Measurements from ENCODE around the gene SH3BP5L.

DNA sequence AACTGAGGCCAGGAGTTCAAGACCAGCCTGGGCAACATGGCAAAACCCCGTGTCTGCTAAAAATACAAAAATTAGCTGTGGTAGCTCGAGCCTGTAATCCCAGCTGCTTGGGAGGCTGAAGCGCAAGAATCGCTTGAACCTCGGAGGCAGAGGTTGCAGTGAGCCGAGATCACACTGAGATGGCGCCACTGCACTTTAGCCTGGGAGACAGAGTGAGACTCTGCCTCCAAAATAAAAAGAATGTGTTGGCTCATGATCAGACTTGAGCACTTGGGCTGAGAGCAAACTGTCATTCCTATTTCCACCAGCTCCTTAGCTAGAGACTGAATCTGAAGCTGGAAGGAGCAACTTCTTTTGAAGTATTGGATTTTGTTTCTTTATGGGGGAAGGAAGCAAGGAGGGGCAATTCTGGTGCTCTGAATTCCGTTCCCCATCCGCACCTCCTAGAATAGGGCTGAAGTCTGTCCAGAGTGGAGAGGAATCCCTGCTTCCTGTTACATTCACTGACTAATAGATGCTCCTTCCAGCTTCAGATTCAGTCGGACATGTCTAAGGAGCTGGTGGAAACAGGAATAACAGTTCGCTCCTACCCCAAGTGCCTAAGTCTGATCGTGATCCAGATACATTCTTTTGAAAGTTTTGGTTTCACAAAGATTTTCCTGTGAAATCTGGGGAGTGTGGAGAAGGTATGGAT is 16.1 kb upstream of the SH3BP5L start:
- TF ChIP-seq, protein P1, sequence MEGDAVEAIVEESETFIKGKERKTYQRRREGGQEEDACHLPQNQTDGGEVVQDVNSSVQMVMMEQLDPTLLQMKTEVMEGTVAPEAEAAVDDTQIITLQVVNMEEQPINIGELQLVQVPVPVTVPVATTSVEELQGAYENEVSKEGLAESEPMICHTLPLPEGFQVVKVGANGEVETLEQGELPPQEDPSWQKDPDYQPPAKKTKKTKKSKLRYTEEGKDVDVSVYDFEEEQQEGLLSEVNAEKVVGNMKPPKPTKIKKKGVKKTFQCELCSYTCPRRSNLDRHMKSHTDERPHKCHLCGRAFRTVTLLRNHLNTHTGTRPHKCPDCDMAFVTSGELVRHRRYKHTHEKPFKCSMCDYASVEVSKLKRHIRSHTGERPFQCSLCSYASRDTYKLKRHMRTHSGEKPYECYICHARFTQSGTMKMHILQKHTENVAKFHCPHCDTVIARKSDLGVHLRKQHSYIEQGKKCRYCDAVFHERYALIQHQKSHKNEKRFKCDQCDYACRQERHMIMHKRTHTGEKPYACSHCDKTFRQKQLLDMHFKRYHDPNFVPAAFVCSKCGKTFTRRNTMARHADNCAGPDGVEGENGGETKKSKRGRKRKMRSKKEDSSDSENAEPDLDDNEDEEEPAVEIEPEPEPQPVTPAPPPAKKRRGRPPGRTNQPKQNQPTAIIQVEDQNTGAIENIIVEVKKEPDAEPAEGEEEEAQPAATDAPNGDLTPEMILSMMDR (IDR thresholded peaks at IDR 0.05; ENCODE audit: poor library complexity) = peak; percentile 54
- no peak for TF ChIP-seq EZH2 (IDR thresholded peaks at IDR 0.05; ENCODE audit: borderline replicate concordance)
